Measurements from ENCODE around the gene SETD4.
"Not testable (repeated sequence)": the region's sequence is repeated elsewhere in the genome, so short reads cannot be mapped to it uniquely, and the experiment has no call there.

The SETD4 gene, protein sequence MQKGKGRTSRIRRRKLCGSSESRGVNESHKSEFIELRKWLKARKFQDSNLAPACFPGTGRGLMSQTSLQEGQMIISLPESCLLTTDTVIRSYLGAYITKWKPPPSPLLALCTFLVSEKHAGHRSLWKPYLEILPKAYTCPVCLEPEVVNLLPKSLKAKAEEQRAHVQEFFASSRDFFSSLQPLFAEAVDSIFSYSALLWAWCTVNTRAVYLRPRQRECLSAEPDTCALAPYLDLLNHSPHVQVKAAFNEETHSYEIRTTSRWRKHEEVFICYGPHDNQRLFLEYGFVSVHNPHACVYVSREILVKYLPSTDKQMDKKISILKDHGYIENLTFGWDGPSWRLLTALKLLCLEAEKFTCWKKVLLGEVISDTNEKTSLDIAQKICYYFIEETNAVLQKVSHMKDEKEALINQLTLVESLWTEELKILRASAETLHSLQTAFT

DNA sequence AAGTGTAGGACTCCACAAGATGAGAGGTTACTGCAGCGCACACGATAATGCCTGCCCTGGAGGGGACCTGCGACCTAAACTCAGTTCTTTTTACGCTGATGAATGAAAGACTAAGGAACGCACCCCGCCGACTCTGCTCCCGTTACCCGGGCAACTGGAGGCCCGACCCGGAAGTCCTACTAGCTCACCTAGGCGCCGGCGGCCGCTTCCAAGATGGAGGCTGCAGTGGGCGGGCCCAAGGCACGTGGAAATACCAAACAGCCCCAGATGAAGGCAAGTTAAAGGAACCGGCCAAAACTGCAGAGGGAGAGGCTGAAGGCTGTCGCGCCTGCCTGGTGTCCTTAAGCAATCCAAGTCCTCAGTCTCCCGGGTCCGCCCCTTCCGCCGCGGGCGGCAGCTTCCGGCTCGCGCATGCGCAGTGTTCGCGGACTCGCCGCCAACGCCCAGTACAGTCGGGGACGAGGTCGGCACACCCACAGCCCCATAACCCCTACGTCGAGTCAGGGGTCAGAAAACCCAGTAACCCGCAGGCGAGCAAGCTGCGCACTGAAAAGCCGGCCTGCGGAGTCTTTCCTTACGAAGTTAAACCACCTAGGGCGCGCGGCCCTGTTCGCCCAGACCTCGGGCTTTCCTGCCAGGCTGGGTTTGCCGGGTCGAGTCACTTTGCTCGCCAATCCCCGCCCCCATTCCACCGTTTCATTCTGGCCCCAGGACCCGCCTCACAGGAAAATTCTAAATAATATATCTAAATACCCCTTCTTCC, at the start of gene SETD4:
TSS of gene SETD4 (minus strand) at position 368 of the 763 bp plus-strand sequence. CDS start 1,638 bp downstream, outside the sequence.
- peak; percentile 79 to 89 for DNase-seq (ENCODE audit: low read depth in 2 of 2)

DNA sequence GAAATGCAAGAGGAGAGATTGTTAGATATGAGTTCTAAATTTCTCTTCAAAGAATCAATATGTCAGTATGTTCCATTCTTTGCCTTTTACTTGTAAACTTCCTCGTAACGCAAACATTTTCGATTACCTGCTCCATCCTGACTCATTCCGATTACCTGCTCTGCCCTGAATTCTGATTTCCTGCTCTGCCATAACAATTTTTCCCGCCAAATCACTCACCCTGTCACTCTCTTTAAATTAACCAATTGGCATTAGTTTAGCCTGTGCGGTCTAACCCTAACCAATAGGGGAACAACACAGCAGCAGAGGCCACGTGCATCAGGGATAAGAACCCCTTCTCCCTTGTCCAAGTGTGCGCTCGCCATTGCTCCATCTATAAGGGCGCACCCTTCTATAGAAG, 49.5 kb upstream of the SETD4 start:
- DNase-seq (ENCODE audit: low read depth in 2 of 2): no peak

DNA sequence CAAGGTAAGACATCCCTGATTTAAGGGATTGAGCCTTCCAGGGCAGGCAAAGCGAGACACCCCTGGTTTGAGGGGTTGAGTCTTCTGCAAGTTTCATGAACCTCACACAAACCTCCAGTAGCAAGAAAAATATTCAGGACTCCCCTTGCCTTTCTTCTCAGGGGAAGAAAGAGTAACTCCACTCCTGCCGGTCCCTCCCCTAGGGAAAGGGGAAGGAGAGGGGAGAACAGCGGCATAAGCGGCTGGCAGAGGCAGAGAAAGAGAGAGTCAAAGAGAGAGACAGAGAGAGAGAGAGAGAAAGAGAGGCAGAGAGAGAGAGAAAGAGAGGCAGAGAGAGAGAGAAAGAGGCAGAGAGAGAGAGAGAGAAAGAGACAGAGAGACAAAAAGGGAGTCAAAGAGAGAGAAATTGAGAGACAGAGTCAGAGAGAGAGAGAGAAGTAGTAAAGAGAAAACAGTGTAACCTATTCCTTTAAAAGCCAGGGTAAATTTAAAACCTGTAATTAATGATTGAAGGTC, 45.1 kb upstream of the SETD4 start:
- no peak for DNase-seq (ENCODE audit: low read depth in 2 of 2)

DNA sequence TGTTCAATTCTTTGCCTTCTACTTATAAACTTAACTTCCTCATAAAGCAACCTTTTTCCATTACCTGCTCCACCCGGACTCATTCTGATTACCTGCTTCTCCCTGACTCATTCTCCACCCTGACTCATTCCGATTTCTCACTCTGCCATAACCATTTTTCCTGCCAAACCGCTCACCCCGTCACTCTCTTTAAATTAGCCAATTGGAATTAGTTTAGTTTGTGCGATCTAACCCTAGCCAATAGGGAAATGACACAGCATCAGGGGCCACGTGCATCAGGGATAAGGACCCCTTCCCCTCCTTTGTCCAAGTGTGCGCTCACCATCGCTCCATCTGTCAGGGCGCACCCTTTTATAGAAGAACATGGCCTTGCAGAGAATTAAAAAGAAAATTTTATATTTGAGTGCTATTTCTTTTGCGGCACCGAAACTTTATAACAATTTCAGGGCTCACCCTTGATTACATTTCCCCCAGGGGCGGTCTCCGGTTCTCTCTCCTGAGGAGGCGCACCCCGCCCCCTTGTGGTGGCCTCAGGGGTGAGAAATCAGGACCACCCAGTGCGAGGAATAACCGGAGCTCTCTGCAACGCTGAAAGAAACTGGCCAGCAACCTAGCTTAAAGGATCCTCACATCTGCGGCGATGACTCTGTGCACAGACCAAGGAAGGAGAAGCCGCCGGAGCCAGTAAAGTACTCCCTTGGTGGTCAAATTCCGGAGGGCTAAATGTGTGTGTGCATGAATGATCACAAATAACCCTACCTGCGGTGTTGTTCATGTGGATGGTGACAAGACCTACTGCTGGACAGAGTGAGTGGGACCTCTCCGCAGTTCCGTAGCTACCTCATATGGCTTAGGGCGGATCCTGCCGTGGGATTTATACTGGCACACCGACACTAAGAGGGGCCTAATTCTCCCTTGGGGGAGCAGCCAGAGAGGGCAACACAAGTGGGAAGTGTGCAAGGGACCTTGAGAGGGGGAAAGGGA, 44.3 kb upstream of the SETD4 start:
- peak; percentile 7 to 39 for DNase-seq (ENCODE audit: low read depth in 2 of 2)

DNA sequence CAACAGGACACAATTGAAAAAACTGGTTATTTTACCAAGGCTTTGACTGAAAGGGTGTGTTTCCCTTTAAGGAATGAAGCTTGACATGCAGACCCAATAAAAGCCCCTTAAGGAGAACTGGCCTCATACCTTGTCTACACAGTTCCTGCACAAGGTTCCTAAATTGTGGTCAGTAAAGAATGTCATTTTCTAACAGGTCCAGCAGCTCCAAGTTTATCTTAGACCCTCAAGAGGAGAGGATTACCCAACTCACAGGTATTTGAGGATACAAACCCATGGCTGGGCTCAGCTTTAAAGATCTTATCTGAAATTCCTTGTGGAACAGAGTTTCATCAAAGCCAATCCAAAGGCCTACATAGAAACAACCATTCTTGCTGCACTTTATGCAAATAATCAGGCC, 43.1 kb upstream of the SETD4 start:
- DNase-seq (ENCODE audit: low read depth in 2 of 2): no peak

DNA sequence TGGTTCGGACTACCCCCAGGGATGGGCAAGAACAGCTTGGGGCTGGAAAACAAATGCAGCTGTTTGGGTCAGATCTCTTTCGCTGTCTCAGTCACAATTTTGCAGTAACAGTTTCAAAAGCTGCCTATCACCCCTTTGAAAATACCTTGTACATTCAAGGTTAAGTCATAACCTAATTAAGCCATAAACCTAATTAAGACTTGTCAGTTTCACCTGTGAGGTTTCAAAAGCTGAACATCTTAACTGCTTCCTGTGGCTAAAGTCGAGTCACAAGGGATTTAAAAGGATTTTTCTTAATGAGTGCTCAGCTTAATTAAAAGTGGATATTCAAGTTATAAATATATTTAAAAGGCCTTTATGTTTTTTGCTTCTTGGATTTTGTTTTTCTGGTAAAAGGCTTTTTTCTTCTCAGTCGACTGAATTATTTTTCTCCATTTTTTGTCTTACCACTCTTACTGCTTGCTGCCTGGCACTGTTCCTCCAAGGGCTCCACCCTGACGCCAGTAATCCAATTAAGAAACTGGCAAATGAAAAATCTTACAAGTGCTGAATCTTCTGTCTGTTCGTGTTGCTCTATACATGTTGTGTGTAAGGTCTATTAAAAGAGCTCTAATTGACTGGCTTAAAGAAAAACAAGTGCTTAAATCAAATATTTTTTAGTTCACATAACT, 40.8 kb upstream of the SETD4 start:
- DNase-seq (ENCODE audit: low read depth in 2 of 2): no peak

DNA sequence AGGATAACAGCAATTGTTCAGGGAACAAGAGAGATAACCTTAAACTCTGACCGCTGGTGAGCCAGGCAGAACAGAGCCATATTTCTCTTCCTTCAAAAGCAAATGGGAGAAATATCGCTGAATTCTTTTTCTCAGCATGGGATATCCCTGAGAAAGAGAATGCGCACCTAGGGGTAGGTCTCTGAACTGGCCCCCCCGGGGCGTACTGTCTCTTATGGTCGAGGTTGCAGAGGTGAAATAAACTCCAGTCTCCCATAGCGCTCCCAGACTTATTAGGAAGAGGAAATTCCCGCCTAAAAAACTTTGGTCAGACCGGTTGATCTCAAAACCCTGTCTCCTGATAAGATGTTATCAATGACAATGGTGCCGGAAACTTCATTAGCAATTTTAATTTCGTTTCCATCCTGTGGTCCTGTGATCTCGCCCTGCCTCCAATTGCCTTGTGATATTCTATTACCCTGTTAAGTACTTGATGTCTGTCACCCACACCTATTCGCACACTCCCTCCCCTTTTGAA, 39.4 kb upstream of the SETD4 start:
- not testable (repeated sequence) for DNase-seq (ENCODE audit: low read depth in 2 of 2)

DNA sequence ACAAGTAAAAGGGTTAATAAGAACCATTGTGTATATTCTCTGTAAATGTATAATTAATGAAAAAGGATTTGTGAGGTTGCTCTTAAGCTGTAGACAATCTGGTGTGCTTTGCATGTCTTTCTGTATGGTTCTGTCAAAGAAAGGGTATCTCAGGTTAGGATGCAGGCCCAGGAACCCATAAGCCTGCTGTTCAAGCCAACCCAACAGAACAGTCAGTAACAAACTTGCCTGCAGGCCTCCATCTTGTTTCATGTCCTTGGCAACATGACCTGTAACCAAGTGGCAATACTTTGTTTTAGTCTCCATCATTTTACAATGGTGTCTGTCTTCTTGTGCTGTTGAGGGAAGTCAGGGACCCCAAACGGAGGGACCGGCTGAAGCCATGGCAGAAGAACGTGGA, 38.7 kb upstream of the SETD4 start:
- DNase-seq (ENCODE audit: low read depth in 2 of 2): no peak

DNA sequence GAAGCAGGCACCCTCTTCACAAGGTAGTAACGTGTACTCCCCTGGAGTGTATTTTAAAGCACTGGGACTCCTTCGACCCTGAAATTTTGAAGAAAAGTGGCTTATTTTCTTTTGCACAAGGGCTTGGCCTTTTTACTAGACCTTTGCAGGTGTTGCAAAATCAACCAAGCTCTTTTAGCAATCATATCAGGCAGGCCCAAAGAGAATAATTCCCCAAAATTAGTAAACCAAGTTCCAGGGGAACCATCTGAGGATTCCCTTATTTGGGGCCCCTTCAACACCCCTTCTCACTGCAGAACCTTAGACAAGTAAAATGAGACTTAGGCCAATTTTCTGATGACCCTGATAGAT, 37.8 kb upstream of the SETD4 start:
- DNase-seq (ENCODE audit: low read depth in 2 of 2): no peak

DNA sequence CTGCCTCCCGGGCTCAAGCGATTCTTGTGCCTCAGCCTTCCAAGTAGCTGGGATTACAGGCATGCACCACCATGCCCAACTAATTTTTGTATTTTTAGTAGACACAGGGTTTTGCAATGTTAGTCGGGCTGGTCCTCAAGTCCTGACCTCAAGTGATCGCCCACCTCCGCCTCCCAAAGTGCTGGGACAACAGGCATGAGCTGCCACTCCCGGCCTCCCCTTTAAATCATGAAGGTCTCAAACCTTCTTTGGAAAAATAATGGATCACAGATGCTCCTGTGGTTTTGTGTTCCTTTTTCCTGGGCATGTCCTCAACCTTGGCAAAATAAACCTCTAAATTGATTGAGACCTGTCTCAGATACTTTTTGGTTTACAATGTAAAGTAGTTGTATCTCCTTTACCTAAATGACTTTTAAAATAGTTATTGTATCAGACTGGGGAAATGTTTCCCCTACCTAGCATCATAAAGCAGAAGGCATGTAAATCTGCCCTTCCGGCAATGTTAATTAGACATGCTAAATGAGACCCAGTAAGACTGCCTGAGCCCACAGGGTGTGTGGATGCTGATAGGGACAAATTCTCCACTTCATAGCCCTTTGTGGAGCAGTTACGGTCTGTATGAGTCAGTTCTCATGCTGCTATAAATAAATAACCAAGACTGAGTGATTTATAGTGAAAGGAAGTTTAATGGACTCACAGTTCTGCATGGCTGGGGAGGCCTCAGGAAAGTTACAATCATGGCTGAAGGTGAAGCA, 37.3 kb upstream of the SETD4 start:
- no peak for DNase-seq (ENCODE audit: low read depth in 2 of 2)

DNA sequence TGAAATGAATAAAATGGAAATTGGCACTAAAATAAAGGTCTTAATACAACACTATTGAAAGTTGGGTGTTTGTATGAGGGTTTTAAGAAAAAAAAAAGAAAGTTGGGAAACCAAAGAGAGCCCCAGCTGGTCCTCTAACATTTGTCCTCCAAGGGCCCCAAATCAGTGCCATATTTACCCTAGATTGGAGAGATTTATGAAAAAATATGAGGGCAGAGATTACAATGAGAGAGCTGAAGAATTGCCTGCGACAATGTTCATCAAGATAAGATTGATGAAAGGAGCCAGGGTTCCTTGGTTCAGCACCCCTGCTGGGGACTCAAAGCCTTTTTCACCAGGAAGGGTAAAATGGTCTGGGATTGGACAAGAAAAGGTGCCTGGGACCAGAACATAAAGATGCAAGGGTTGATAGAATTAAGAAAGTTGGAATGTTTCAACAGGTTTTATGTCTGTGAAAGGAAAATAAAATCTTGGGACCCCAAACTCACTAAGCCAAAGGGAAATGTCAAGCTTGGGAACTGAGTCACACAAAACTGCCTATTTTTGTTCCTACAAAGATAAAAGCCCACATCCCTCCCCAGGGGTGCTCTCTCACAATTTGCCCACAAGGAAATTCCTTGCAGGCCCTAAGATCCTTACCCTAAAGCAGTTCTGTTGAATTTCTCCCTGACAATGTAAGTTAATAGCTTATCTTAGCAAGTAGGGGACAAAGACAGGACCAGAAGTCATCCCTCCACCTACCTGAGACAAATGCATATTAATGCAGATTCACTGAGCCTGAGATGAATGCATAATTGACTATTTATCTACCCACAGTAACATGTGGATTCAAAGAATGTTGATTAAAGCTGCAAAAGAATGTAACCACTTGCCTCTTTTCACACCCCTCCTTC, 36.3 kb upstream of the SETD4 start:
- no peak for DNase-seq (ENCODE audit: low read depth in 2 of 2)

DNA sequence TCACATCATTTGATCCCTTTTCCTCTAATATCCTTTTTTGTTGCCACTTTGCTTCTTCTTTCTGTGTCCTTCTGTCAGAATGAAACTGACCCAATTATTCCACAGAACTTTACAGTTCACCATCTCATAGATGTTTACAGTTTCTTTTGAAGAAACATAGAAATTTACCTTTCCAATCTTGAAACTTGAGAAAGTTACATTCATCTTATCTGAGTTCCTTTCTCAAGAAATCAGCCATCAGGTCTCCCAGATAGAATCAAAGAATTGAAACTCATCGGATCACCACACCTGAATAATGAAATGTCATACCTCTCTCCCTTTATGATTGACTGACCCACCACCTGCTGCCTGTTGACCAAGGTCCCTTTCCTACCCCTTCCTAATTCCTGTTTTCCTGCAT, 33.2 kb upstream of the SETD4 start:
- DNase-seq (ENCODE audit: low read depth in 2 of 2): no peak

DNA sequence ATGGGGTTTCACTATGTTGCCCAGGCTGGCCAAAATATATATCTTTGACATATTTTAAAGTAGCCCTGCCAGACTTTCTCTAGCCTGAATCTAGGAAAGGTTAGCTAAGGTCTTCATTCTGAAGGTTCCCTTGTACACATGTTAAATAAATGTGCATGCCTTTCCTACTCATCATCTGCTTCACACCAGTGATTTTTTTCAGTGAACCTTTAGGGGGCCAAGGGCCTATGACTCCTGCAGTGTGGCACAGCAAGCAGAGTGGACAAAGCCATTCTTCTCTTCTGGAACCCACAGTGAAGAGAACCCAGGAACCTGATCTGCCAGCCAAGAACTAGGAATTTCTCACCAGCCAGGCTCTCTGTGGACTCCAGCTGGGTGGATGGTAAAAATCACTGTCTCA, 32.4 kb upstream of the SETD4 start:
- no peak for DNase-seq (ENCODE audit: low read depth in 2 of 2)

DNA sequence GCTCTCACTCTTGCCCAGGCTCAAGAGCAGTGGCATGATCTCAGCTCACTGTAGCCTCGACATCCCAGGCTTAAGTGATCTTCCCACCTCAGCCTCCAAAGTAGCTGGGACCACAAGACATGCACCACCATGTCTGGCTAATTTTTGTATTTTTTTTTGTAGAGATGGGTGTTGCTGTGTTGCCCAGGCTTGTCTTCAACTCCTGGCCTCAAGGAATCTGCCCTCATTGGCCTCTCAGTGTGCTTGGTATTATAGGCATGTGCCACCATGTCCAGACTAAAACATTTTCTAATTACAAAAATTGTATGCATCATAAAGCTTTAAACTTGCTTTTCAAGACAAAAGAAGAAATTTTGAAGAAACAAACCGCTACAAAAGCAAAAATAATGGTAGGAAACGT, 29.6 kb upstream of the SETD4 start:
- no peak for DNase-seq (ENCODE audit: low read depth in 2 of 2)

DNA sequence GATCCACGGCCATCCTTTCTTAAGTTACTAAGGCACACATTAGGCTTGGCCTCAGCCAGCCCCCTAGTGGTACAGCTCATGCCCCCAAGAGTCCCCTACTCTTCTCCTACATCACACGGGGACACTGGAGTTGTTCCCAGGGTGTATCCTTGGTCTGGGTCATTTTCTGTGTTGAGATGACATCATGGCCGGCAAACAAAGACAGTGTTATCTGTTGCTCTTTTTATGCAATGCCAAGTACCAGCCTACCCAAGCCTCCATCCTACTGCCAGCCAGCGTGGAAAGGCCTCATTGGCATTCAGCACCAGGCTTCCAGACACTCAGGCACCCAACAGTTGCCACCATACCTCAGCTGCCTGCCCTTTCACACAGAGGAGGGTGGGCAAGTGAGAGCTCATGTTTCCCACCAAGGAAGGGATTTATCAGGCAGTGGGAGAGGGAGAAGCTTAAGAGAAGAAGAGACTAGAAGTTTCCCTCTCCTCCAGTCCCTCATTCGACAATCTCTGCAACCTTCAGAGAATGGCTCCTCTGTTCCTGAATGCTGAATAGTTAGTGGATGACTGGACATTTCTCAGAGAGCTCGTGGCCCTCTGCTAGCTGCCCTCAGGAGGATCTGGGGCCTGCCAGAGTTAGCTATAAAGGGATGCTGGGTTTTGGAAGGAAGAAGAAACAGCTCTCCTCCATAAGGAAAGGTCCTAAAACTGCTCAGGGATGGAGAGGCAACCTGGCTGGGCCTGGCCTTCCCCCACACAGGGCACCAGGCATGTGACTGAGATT, 27.2 kb upstream of the SETD4 start:
- no peak for DNase-seq (ENCODE audit: low read depth in 2 of 2)

DNA sequence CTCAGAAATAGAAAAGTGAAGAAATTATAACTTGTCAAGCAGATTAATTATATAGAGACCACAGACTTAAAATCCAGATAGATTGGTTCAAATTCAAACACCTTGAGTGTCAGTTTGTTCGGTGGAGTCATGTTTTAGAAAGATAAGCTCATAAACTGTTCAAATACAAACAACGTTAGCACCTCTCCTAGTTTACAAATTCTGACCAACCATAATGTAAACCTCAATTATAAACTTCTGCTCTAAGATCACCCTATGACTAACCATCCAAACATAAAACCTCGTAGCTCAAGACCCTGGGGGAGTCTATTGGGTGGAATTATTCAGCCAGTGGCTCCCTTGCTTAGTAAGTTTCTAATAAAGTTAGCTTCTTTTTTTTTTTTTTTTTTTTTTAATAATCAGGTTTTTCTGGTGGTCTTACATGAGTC, 21.9 kb upstream of the SETD4 start:
- DNase-seq (ENCODE audit: low read depth in 2 of 2): no peak

DNA sequence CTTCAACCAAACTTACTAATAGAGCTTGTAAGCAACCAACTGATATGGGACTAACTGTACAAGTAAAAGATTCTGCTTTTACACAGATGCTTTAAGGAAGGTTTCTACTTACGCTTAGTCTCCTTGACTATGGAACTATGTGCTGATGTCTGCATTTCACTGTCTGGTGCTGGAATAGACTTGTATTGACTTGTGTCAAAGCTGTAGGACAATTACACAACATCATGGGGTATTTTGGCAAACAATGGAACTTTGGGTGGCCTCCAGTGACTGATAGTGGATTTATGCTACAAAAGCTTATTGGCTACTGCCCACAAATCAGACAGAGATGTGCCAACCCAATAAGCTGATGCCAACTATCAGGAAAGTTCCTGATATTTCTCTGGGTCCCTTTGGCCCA, 20.1 kb upstream of the SETD4 start:
- no peak for DNase-seq (ENCODE audit: low read depth in 2 of 2)

DNA sequence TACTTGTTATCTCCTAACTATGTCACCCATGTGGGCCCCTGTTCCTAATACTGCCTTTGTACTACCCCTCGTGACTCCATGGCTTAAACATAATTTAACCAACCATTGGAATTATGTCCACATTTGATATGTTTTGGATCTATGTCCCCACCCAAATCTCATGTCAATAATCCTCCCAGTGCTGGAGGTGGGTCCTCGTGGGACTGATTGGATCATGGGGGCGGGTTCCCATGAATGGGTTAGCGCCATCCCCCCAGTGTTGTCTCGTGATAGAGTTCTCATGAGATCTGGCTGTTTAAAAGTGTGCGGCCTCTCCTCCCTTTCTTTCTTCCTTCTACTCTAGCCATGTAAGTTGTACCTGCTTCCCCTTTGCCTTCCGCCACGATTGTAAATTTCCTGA, 19.3 kb upstream of the SETD4 start:
- no peak for DNase-seq (ENCODE audit: low read depth in 2 of 2)

Measured in stimulated activated CD8-positive, alpha-beta memory T cell treated with anti-CD3 and anti-CD28 coated beads, Interleukin-2, amount 100 ng/mL, for 1 hour (primary cell).